Ishikawa (cell line): ENCODE measurements around the gene POLR2L.

Experiments used
- CEBPB ChIP-seq: IDR thresholded peaks from 2 replicates; pipeline ENCODE4 v1.6.1; 2012
- CREB1 ChIP-seq: IDR thresholded peaks from 2 replicates; pipeline ENCODE4 v1.6.1; 2012; ENCODE audit warnings: low read depth
- EP300 ChIP-seq: IDR thresholded peaks from 2 replicates; pipeline ENCODE4 v1.6.1; 2012; ENCODE audit warnings: borderline replicate concordance
- FOXM1 ChIP-seq: IDR thresholded peaks from 2 replicates; pipeline ENCODE4 v1.6.1; 2012; ENCODE audit warnings: low read depth, borderline replicate concordance
- NFIC ChIP-seq: IDR thresholded peaks from 2 replicates; pipeline ENCODE4 v1.6.1; 2012
- RAD21 ChIP-seq: IDR thresholded peaks from 2 replicates; pipeline ENCODE4 v1.6.1; 2012; ENCODE audit warnings: low read depth
- TAF1 ChIP-seq: IDR thresholded peaks from 2 replicates; pipeline ENCODE4 v1.6.1; 2012; ENCODE audit warnings: low read depth, mild to moderate bottlenecking
- TCF12 ChIP-seq: IDR thresholded peaks from 2 replicates; pipeline ENCODE4 v1.6.1; 2012; ENCODE audit warnings: low read depth
- YY1 ChIP-seq: IDR thresholded peaks from 2 replicates; pipeline ENCODE4 v1.6.1; 2012; ENCODE audit warnings: low read depth
- TF ChIP-seq, protein P1 (sequence below): IDR thresholded peaks from 2 replicates; pipeline ENCODE4 v1.6.1; 2012
- TF ChIP-seq, protein P2 (sequence below): IDR thresholded peaks from 2 replicates; pipeline ENCODE4 v1.6.1; 2012; ENCODE audit warnings: low read depth, mild to moderate bottlenecking
- TF ChIP-seq, protein P3 (sequence below): IDR thresholded peaks from 2 replicates; pipeline ENCODE4 v1.6.1; 2012

DNA sequence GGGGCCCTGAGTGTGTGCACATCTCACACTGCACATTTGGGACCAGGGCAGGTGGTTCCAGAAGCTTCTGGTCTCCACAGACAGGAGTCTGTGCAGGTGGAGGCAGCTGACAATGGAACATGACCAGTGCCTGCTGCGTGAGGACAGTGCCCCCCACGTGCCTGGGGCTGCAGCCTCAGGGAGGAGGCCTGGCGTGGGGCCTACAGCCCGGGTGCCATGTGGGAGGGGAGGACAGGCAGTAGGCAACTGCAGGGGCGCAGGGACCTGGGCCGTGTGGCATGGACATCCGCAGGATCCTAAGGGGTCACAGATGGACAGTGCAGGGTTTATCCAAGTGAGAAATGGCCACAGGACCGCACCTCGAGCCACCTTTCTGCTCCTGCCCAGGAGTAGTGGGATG lies 29.1 kb upstream of the POLR2L start:
- TF ChIP-seq, protein P1, sequence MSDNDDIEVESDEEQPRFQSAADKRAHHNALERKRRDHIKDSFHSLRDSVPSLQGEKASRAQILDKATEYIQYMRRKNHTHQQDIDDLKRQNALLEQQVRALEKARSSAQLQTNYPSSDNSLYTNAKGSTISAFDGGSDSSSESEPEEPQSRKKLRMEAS, result no peak
- no peak for TF ChIP-seq EP300
- no peak for TF ChIP-seq TAF1
- TF ChIP-seq, protein P2, sequence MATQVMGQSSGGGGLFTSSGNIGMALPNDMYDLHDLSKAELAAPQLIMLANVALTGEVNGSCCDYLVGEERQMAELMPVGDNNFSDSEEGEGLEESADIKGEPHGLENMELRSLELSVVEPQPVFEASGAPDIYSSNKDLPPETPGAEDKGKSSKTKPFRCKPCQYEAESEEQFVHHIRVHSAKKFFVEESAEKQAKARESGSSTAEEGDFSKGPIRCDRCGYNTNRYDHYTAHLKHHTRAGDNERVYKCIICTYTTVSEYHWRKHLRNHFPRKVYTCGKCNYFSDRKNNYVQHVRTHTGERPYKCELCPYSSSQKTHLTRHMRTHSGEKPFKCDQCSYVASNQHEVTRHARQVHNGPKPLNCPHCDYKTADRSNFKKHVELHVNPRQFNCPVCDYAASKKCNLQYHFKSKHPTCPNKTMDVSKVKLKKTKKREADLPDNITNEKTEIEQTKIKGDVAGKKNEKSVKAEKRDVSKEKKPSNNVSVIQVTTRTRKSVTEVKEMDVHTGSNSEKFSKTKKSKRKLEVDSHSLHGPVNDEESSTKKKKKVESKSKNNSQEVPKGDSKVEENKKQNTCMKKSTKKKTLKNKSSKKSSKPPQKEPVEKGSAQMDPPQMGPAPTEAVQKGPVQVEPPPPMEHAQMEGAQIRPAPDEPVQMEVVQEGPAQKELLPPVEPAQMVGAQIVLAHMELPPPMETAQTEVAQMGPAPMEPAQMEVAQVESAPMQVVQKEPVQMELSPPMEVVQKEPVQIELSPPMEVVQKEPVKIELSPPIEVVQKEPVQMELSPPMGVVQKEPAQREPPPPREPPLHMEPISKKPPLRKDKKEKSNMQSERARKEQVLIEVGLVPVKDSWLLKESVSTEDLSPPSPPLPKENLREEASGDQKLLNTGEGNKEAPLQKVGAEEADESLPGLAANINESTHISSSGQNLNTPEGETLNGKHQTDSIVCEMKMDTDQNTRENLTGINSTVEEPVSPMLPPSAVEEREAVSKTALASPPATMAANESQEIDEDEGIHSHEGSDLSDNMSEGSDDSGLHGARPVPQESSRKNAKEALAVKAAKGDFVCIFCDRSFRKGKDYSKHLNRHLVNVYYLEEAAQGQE, result no peak
- no peak for TF ChIP-seq NFIC
- no peak for TF ChIP-seq RAD21
- TF ChIP-seq CREB1, result no peak
- no peak for TF ChIP-seq YY1
- no peak for TF ChIP-seq CEBPB
- no peak for TF ChIP-seq FOXM1
- TF ChIP-seq, protein P3, sequence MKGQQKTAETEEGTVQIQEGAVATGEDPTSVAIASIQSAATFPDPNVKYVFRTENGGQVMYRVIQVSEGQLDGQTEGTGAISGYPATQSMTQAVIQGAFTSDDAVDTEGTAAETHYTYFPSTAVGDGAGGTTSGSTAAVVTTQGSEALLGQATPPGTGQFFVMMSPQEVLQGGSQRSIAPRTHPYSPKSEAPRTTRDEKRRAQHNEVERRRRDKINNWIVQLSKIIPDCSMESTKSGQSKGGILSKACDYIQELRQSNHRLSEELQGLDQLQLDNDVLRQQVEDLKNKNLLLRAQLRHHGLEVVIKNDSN, result no peak
- no peak for TF ChIP-seq TCF12
